ENCODE results near the gene RAB1A.

DNA sequence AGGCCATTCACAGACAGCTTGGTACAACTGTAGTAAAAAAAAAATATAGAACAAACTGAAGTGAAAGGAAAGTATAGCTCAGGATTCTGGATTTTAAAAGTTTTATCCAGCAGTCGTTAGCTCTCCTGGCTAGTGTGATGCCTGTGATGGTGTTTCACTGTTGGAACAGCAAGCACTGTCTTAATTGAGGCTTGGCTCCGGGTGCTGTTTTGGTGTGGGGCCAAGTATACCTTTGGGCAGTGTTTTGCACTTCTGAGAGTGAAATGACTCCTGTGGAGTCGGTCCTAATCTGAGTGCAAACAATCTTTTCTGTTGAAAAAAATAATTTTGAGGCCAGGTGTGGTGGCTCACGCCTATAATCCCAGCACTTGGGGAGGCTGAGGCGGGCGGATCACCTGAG, 28.7 kb upstream of the RAB1A start:
- TF ChIP-seq, protein P1, sequence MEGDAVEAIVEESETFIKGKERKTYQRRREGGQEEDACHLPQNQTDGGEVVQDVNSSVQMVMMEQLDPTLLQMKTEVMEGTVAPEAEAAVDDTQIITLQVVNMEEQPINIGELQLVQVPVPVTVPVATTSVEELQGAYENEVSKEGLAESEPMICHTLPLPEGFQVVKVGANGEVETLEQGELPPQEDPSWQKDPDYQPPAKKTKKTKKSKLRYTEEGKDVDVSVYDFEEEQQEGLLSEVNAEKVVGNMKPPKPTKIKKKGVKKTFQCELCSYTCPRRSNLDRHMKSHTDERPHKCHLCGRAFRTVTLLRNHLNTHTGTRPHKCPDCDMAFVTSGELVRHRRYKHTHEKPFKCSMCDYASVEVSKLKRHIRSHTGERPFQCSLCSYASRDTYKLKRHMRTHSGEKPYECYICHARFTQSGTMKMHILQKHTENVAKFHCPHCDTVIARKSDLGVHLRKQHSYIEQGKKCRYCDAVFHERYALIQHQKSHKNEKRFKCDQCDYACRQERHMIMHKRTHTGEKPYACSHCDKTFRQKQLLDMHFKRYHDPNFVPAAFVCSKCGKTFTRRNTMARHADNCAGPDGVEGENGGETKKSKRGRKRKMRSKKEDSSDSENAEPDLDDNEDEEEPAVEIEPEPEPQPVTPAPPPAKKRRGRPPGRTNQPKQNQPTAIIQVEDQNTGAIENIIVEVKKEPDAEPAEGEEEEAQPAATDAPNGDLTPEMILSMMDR (IDR thresholded peaks at IDR 0.05; ENCODE audit: low read depth, low read length): no peak
- no peak for TF ChIP-seq EZH2phosphoT487 (IDR thresholded peaks at IDR 0.05; ENCODE audit: low read depth)
